Activated CD8-positive, alpha-beta memory T cell treated with anti-CD3 and anti-CD28 coated beads, Interleukin-2, amount 10 ng/mL, durations not matched to agents 7 days and 5 days (primary cell): Measurements from ENCODE around the gene XPNPEP1. TPM values are rescaled to one million over a fixed set of nuclear protein-coding genes. Genes with fewer than 3 reads are reported as not detected.

Experiments
- ATAC-seq: fragments of 150-1000 bp; cut with Tn5 transposase; one replicate; pipeline ENCODE4 v1.10.0; 2021; ENCODE audit warnings: moderate library complexity
- CTCF ChIA-PET: fragments of 350-600 bp; sonication (Branson Sonifier 250); formaldehyde crosslinking; loops from one replicate; lab custom pipeline; 2021; ENCODE audit warnings: antibody characterized with exemption; lab: Charles Lee
- DNase-seq: peaks from one replicate; pipeline ENCODE4 v3.0.0-alpha.2; 2020
- H3K27ac Mint-ChIP-seq: one replicate; pipeline ENCODE4 v1.8.0; 2021; ENCODE audit warnings: mild to moderate bottlenecking, mixed read lengths
- H3K27me3 Mint-ChIP-seq: one replicate; pipeline ENCODE4 v1.8.0; 2021; ENCODE audit warnings: mixed read lengths
- H3K36me3 Mint-ChIP-seq: one replicate; pipeline ENCODE4 v1.8.0; 2021; ENCODE audit warnings: mild to moderate bottlenecking, mixed read lengths
- H3K4me1 Mint-ChIP-seq: one replicate; pipeline ENCODE4 v1.8.0; 2021; ENCODE audit warnings: mixed read lengths
- H3K4me3 Mint-ChIP-seq: one replicate; pipeline ENCODE4 v1.8.0; 2021; ENCODE audit warnings: mild to moderate bottlenecking, moderate library complexity, mixed read lengths
- H3K9me3 Mint-ChIP-seq: one replicate; pipeline ENCODE4 v1.8.0; 2022; ENCODE audit warnings: low read depth, mixed read lengths
- total RNA-seq, 2 experiments: library from RNA; stranded (reverse); gene quantifications; one replicate each; pipeline ENCODE4 v1.2.3, GENCODE V29; 2021

Gene XPNPEP1
- total RNA-seq, 2 experiments from 2014 or later: 72.7 to 84.8 TPM

DNA sequence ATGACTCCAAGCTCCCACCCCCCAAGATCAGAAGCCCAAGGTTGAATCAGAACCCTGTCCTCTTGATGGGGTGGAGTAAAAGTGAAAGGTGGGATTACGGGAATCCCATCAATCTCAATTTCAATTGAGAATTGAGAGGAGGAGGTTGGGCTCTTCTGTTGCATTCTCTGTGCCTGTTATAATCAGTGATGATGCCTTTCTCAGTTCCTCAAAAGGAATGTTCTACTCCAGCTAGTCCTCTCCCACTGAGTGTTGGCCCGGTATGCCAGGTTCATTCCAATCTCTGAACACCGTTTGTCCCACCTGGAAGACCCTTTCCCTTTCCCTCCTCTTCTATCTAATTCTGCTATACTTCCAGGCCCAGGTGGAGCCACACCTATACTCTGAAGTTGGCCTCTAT lies 17.2 kb upstream of the XPNPEP1 start:
- H3K36me3 Mint-ChIP-seq: no peaks in the 10 kb centered on the region
- no peaks in the 10 kb centered on the region for H3K27me3 Mint-ChIP-seq
- DNase-seq: no peak
- ATAC-seq: no peak
- H3K4me3 Mint-ChIP-seq: no peak overlapping the region
- H3K4me1 Mint-ChIP-seq: peaks cover 9% of the 10 kb centered on the region
- H3K27ac Mint-ChIP-seq: no peak overlapping the region
- CTCF ChIA-PET: no interaction called here
- H3K9me3 Mint-ChIP-seq: no peaks in the 10 kb centered on the region

DNA sequence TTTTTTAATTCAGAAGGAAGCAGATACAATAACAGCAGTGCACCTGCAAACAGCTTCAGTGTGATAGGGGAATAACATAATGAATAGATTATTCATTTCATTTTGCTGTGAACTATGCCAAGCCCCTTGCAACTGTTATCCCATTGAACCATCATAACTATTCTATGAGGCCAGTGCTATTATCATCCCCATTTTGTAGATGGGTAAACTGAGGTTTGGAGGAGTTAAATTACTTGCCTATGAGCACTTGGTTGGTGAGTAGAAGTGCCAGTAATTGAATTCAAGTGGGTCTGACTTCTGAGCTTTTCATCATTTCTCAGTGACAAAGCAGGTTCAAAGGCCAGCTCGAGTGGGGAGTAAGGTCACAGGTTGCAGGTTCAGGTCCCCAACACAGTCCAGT lies 16.8 kb upstream of the XPNPEP1 start:
- H3K4me3 Mint-ChIP-seq: no peak overlapping the region

DNA sequence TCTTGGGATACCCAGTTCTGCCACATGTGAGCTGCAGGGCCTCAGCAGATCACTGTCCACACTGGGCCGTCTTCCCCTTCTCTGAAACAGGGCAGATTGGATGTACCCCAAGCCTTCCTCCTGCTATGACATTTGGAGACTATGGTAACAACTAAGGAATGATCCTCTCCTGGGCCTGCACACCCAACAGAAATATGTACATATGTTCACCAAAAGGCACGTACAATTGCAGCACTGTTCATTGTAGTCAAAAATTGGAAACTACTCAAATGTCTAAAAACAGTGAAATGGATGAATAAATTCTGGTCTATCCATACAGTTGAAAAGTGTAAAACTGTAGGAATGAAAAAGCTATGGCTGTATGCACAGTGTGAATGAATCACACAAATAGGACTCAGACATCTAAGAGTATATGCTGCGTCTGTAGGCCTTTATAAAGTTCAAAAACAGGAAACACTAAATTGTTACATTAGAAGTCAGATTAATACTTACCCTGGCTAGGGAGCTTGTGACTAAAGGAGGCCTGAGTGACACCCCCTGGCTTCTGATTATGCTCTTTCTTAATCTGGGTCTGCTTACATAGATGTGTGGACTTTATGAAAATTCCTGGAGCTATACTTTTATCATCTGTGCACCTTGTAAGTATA lies 16.1 kb upstream of the XPNPEP1 start:
- no peaks in the 10 kb centered on the region for H3K27me3 Mint-ChIP-seq
- no peaks in the 10 kb centered on the region for H3K9me3 Mint-ChIP-seq
- H3K36me3 Mint-ChIP-seq: no peaks in the 10 kb centered on the region
- CTCF ChIA-PET: interaction anchor here (0.6 to 1.5 kb wide), 5 partner anchors 27 to 233 kb away, joined by 3 to 4 read pairs (median 3); no protein-coding TSS in a partner anchor
- peaks cover 18% of the 10 kb centered on the region for H3K4me1 Mint-ChIP-seq
- no peak overlapping the region for H3K4me3 Mint-ChIP-seq
- no peak overlapping the region for H3K27ac Mint-ChIP-seq
- DNase-seq (no peak), ATAC-seq (no peak)

More for the DNA sequence above, 16.8 kb upstream of the XPNPEP1 start:
- Mint-ChIP-seq H3K4me1 (peaks cover 11% of the 10 kb centered on the region), H3K27me3 (no peaks in the 10 kb centered on the region), H3K9me3 (no peaks in the 10 kb centered on the region), H3K27ac (no peak overlapping the region), H3K36me3 (no peaks in the 10 kb centered on the region)
- no peak for DNase-seq
- CTCF ChIA-PET: interaction anchor here (1.0 kb wide), 1 partner anchor 59 kb away, joined by 3 read pairs; no protein-coding TSS in a partner anchor
- no peak for ATAC-seq

DNA sequence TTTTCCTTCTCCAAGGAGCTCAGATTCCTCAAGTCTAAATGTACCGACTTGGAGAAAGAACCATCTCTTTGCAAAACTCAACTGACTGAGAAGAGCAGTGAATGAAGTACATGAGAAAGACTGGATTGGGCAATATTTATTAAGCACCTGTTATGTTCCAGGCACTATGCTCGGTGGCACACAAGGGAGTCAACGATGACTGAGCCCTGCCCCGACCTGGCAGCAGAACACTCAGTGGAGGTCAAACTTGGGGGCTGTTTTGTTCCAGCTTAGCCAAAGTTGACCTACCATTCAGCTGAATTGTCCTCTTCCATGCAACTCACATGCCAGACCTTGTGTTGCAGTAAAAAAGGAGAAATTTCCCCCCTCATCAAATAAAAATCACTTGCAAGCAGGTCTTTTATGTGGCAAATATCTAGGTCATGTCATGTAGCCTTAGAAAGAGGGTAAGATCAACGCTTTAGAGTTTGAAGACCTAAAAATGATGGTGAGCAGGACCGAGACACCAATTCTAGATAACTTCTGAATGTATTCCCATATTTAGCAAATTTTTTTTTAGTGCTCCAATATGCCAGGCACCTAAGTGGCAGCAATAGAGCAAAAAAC lies 14.3 kb upstream of the XPNPEP1 start:
- ATAC-seq (no peak), DNase-seq (no peak)
- H3K36me3 Mint-ChIP-seq: no peaks in the 10 kb centered on the region
- H3K4me1 Mint-ChIP-seq: peaks cover 33% of the 10 kb centered on the region
- no peaks in the 10 kb centered on the region for H3K9me3 Mint-ChIP-seq
- H3K27ac Mint-ChIP-seq: no peak overlapping the region
- CTCF ChIA-PET: interaction anchor here (0.6 to 1.3 kb wide), 2 partner anchors 11 to 53 kb away, joined by 3 to 7 read pairs; no protein-coding TSS in a partner anchor
- H3K27me3 Mint-ChIP-seq: no peaks in the 10 kb centered on the region
- H3K4me3 Mint-ChIP-seq: no peak overlapping the region

DNA sequence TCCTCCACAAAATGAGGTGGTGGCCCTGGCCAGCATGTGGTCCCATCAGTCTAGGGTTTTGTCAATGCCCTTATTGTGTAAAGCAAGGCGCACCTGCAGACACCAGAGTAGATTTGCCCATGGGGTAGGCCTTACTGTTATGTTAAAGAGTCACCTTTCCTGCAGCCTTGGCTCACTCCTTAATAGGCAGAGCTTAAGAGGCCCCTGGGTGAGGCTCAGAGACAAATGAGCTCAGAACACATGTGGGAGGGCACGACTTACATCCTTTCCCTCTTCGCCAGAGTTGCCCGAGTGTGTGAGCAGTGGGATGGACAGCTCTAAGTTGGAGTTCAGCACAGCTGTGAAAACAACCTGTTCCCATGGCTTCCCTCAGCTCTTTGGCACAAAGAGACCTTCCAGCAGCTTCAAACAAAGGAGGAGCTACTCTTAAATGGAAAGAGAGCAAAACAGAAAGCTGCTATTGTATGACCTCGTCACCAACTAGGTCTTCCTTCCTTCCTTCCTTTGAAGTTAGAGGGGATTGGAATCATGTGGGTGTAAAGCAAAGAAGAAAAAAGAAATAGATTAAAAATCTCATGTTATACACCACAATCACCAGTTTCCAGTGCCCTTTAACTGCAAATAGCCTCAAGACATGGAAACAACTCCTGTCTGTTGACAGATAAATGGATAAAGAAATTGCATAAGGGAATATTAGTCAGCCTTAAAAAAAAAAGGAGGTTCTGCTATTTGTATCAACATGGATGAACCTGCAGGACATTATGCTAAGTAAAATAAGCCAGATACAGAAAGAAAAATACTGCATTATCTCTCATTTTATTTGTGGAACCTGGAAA lies 11.9 kb upstream of the XPNPEP1 start:
- peak overlapping the region; percentile 63 for H3K4me3 Mint-ChIP-seq
- no peaks in the 10 kb centered on the region for H3K9me3 Mint-ChIP-seq
- peaks cover 3% of the 10 kb centered on the region for H3K27me3 Mint-ChIP-seq
- peaks cover 40% of the 10 kb centered on the region for H3K4me1 Mint-ChIP-seq
- DNase-seq: peak; percentile 45
- CTCF ChIA-PET: interaction anchor here (0.9 to 2.8 kb wide), 5 partner anchors 13 to 290 kb away, joined by 3 to 14 read pairs (median 4); no protein-coding TSS in a partner anchor
- peak; percentile 38 for ATAC-seq
- no peaks in the 10 kb centered on the region for H3K36me3 Mint-ChIP-seq
- H3K27ac Mint-ChIP-seq: peak overlapping the region; percentile 94

DNA sequence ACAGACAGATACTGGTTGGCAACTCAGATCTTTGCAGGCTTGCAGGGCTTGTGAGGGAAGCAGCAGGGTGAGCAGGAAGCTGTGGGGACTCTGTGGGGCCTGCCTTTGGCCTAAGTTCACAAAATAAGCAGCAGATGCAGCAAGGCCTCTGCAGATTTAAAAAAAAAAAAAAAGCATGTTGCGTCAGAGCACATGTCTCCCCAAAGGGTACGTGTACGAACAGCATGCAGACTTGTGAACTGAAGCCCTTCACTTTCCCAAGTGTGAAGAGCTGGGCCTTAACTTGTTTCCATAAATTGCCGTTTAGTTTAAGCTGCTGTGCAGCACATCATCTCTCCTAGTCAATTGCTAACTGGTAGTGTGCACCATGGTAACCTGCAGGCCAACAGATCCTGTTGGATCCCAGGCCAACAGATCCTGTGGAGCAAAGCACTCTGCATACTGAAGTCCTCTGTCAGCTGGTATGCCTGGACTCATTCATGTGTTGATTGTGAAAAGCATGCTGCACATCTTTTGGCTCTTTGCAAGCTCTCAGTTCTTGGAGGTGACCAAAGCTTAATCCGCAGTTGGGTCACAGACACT lies 10.8 kb upstream of the XPNPEP1 start:
- Mint-ChIP-seq H3K36me3 (no peaks in the 10 kb centered on the region), H3K9me3 (no peaks in the 10 kb centered on the region), H3K4me1 (peaks cover 40% of the 10 kb centered on the region), H3K27ac (peak overlapping the region; percentile 94), H3K27me3 (peaks cover 5% of the 10 kb centered on the region), H3K4me3 (no peak overlapping the region)
- ATAC-seq: peak; percentile 85
- CTCF ChIA-PET: interaction anchor here (0.6 to 2.8 kb wide), 7 partner anchors 11 to 350 kb away, joined by 3 to 14 read pairs (median 3); partner anchors contain the start of gene XPNPEP1
- peak; percentile 83 for DNase-seq

DNA sequence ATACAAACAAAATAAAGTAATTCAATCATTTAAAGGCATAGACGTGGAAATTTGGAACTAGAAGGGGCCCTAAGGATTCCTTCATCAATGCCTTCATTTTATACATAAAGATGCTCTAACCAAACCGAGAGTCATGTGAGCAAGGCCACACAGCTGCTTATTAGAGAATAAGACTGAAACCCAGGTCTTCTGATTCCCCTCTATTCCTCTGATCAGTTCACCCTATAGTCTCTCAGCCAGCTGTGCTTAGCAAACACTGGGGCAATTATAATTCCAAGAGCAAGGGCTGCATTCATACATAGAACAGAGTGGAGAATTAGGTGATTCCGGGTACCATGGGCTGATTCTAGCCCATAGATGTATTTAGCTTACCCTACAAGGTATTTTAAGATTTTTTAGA lies 9.7 kb upstream of the XPNPEP1 start:
- no peaks in the 10 kb centered on the region for H3K9me3 Mint-ChIP-seq
- peaks cover 40% of the 10 kb centered on the region for H3K4me1 Mint-ChIP-seq
- H3K27ac Mint-ChIP-seq: peak overlapping the region; percentile 94
- DNase-seq (no peak), ATAC-seq (no peak)
- no peak overlapping the region for H3K4me3 Mint-ChIP-seq
- H3K36me3 Mint-ChIP-seq: no peaks in the 10 kb centered on the region
- peaks cover 5% of the 10 kb centered on the region for H3K27me3 Mint-ChIP-seq
- CTCF ChIA-PET: interaction anchor here (1.2 to 2.8 kb wide), 2 partner anchors 22 to 49 kb away, joined by 5 to 14 read pairs; no protein-coding TSS in a partner anchor

DNA sequence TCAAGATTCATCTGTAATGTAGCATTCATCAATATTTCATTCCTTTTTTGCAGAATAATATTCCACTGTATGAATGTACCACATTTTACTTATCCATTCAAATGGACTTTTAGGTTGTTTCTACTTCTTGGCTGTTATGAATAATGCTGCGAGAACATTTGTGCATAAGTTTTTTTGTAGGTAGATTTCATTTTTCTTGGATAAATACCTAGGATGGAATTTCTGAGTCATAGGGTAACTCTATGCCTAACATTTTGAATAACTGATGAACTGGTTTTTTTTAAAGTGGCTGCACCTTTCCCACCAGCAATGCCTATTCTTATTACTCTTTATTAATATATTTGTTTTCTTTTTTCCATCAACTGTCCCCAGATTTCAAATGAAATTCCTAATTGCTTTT lies 9.1 kb upstream of the XPNPEP1 start:
- ATAC-seq (no peak), DNase-seq (no peak)
- CTCF ChIA-PET: interaction anchor here (1.0 to 1.2 kb wide), 2 partner anchors 16 to 48 kb away, joined by 3 to 5 read pairs; no protein-coding TSS in a partner anchor
- Mint-ChIP-seq H3K4me1 (peaks cover 40% of the 10 kb centered on the region), H3K27me3 (peaks cover 5% of the 10 kb centered on the region), H3K4me3 (no peak overlapping the region), H3K27ac (no peak overlapping the region), H3K9me3 (no peaks in the 10 kb centered on the region), H3K36me3 (no peaks in the 10 kb centered on the region)

DNA sequence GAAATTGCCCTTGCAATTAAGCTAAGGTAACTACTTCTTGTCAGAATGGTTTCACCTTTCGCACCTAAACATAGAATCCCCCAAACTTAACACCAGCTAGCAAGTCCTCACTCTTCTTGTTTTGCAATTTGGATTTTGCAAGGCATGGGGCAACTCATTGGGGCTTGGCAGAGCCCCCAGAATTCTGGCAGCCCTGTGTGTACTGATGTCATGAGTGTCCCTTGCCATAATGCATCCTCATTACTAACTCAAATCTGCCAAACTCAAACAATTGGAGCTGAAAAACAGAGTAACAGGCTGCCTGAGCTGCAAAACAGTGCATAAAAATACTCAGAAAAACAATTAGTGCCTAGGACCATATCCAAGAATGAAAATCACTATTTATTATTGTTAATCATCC lies 7.9 kb upstream of the XPNPEP1 start:
- no peak for ATAC-seq
- Mint-ChIP-seq H3K36me3 (no peaks in the 10 kb centered on the region), H3K4me1 (peaks cover 38% of the 10 kb centered on the region), H3K4me3 (no peak overlapping the region), H3K9me3 (no peaks in the 10 kb centered on the region), H3K27ac (no peak overlapping the region), H3K27me3 (peaks cover 5% of the 10 kb centered on the region)
- CTCF ChIA-PET: interaction anchor here (1.0 kb wide), 1 partner anchor 17 kb away, joined by 3 read pairs; no protein-coding TSS in a partner anchor
- no peak for DNase-seq

DNA sequence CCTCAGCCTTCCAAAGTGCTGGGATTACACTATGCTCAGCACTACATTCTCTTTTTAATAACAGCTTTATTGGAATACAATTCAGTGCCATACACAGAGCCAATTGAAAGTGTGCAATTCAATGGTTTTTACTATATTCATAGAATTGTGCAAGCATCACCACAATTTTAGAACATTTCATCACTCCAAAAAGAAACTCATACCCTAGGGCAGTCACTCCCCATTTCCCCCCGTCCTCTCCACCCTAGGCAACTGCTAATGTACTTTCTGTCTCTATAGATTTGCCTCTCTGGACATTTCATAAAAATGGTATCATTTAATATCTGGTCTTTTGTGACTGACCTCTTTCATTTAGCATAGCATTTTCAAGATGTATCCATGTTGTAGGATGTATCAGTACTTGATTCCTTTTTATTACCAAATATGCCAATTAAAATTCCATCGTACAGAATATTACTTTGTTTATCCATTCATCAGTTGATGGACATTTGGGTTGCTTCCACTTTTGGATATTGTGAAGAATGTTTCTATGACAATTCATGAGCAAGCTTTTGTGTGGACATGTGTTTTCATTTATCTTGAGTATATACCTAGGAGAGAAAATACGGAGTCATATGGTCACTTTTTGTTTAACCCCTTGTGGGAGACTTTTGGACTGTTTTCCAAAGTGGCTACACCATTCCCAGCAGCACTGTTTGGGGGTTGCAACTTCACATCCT lies 6.3 kb upstream of the XPNPEP1 start:
- Mint-ChIP-seq H3K4me3 (no peak overlapping the region), H3K27me3 (peaks cover 5% of the 10 kb centered on the region), H3K9me3 (no peaks in the 10 kb centered on the region), H3K4me1 (peaks cover 24% of the 10 kb centered on the region), H3K36me3 (no peaks in the 10 kb centered on the region), H3K27ac (no peak overlapping the region)
- ATAC-seq (no peak), DNase-seq (no peak)
- CTCF ChIA-PET: no interaction called here

DNA sequence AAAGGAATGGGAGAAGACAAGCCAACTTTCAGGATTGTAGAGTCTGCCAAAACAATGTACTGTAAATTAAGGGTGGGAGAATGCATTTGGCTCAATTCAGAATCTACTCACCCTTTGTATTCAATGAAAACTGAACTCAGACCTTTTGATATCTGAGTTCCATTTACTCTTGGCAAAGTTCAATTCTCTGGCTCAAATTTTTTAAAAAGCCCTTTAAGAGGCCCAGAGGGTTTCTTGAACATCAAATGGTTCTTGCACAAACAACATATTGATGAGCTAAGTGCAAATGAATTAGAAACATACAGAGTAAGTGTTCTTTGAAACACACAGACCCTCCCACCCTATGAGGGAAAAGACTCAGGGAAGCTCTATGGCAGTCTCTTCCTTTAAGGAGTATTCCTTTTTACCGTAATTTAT lies 5.2 kb upstream of the XPNPEP1 start:
- DNase-seq: no peak
- H3K36me3 Mint-ChIP-seq: no peaks in the 10 kb centered on the region
- H3K27me3 Mint-ChIP-seq: peaks cover 5% of the 10 kb centered on the region
- peaks cover 23% of the 10 kb centered on the region for H3K4me1 Mint-ChIP-seq
- ATAC-seq: no peak
- no peak overlapping the region for H3K27ac Mint-ChIP-seq
- no peak overlapping the region for H3K4me3 Mint-ChIP-seq
- CTCF ChIA-PET: interaction anchor here (0.8 to 1.2 kb wide), 2 partner anchors 11 to 16 kb away, joined by 3 to 4 read pairs; no protein-coding TSS in a partner anchor
- H3K9me3 Mint-ChIP-seq: no peaks in the 10 kb centered on the region

DNA sequence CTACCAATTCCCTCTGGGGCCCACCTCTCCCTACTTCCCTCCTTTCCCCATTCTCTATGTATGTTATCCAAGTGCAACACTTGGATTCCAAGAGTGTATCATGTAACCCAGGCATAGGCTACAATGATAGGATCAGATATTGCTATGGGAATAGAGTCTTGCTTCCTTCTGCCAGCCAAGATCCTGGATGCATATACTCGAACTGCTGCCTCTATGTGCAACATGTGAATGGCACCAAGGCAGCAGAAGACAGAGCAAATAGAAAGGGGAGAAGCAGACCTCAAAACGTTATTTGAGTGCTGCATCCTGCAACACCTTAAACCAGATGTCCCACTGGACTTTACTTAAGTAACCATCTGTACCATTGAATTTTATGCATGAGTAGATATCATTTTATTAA lies 3.5 kb upstream of the XPNPEP1 start:
- Mint-ChIP-seq H3K4me1 (peaks cover 22% of the 10 kb centered on the region), H3K27me3 (peaks cover 5% of the 10 kb centered on the region), H3K36me3 (peaks cover 6% of the 10 kb centered on the region), H3K9me3 (no peaks in the 10 kb centered on the region), H3K4me3 (no peak overlapping the region), H3K27ac (no peak overlapping the region)
- DNase-seq (no peak), ATAC-seq (no peak)
- CTCF ChIA-PET: no interaction called here
